Measurements from ENCODE around the gene RBM19. TPM values are rescaled to one million over a fixed set of nuclear protein-coding genes. Genes with fewer than 3 reads are reported as not detected.

RBM19 gene
- total and polyA plus RNA-seq, 2 donors (not counting 3 experiments of a cell fraction or from before 2014, with no cell fraction given), result 13.2 to 34.4 TPM

DNA sequence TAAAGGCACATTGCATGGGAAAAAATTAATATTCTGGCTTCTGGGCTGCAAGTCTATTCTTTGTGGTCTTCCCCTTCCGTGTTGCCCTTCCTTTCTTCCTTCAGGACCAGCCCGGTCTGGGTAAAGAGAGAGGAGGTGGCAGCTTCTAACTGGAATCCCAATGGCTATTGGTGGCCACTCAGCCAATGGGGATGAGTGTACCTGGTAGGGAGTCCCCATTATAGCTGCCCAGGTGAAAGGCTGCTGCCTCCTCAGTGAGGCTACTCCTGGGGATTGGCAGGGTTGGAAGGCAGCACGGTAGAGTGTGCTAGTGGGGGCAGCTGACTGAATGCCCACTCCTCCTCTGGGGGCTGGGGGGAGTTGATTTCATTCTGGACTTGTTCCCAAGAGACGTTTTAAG, 112.6 kb downstream of the RBM19 start:
- ChIA-PET CTCF (interaction anchor here (1.3 to 1.7 kb wide), 2 partner anchors 10 to 13 kb away, joined by 3 to 5 read pairs; no protein-coding TSS in a partner anchor), POLR2A (no interaction called here)
- intact Hi-C loops (cut with micrococcal nuclease), result no loop called here
- Histone ChIP-seq H4K20me1 (replicated peaks; ENCODE audit: control insufficient read depth, extremely low read depth, insufficient read depth, low read length) (no peaks in the 10 kb centered on the region), H2AFZ (ENCODE audit: low read depth, low read length) (no peak overlapping the region), H3K9me3 (replicated peaks; ENCODE audit: control insufficient read depth, insufficient read depth, low read length) (no peaks in the 10 kb centered on the region), H3K27ac (ENCODE audit: insufficient read depth, low read depth, low read length) (no peak overlapping the region), H3K9me1 (replicated peaks; ENCODE audit: control insufficient read depth, extremely low read depth, insufficient read depth, low read length) (no peaks in the 10 kb centered on the region), H3K27me3 (ENCODE audit: control insufficient read depth in 2 of 2, insufficient read depth in 2 of 2, low read length in 2 of 2) (no peaks in the 10 kb centered on the region), H3K4me1 (ENCODE audit: control insufficient read depth, extremely low read depth, insufficient read depth, low read length) (no peaks in the 10 kb centered on the region), H3K9ac (replicated peaks; ENCODE audit: extremely low read depth, insufficient read depth, low read length) (no peak overlapping the region), H3K36me3 (ENCODE audit: control insufficient read depth in 2 of 2, extremely low read depth in 1 of 2, insufficient read depth in 2 of 2, low read length in 2 of 2) (peaks cover 0 to 7% of the 10 kb centered on the region in 2 experiments), H3K4me3 (replicated peaks in 1 of 3; ENCODE audit: insufficient read depth in 1 of 3, low read depth in 1 of 3, low read length in 3 of 3) (no peak overlapping the region), H3K4me2 (ENCODE audit: insufficient read depth, low read length) (no peak overlapping the region), H3K79me2 (ENCODE audit: control insufficient read depth, insufficient read depth, low read length) (no peaks in the 10 kb centered on the region)
- no peak for FAIRE-seq
- BruUV-seq (replicated peaks), result no TSS peak
- dilution Hi-C loops (cut with MboI; ENCODE audit: extremely low pct_ligation_motif_present, low sequenced_read_pairs), result no loop called here
- TF ChIP-seq MYC (IDR thresholded peaks at IDR 0.05; ENCODE audit: low read depth, low read length) (no peak), EZH2 (IDR thresholded peaks at IDR 0.05; ENCODE audit: borderline replicate concordance, low read depth, low read length, severe bottlenecking) (no peak), POLR2A (IDR thresholded peaks at IDR 0.05; ENCODE audit: low read depth, low read length) (no peak)
- no peak for DNase-seq (ENCODE audit: low read depth, low spot score)

DNA sequence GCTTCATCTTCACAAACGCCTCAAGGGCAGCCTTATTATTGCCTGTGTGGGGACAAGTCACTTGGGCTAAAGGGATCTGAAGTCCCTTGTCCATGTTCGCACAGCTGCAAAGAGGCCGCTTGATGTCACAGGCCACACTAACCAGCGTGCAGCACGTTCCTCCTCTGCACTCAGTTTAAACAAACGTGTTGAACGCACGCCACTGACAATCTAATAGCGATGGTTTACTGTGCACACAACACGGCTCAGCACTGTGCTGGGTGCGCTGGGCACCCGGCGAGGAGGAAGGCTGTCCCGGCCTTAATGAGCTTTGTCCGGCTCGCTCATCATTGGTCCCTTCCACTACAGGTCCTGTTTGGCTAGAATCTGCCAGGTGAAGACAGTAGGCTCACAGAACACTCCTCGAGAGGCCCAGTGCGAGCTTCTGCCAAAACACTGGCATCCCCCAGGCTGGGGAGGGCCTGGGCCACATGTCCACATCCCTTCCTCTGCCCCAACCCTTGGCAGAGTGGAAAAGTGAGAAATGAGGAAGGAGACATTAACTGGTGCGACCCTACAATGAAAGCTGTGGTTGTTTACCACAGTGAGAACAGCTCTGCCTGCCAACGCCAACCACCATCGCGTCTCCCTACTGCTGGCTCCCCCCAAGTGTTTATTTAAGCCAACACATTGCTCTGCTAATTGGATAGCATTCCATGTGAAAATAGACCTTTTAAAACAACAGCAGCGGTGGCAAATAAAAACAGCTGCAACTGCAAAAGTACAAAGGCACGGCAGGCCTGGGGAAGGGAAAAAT, 113.2 kb downstream of the RBM19 start:
- FAIRE-seq, result no peak
- CTCF ChIA-PET, result interaction anchor here (1.3 to 1.7 kb wide), 2 partner anchors 11 to 14 kb away, joined by 3 to 5 read pairs; no protein-coding TSS in a partner anchor
- no peaks in the 10 kb centered on the region for H4K20me1 ChIP-seq (replicated peaks; ENCODE audit: control insufficient read depth, extremely low read depth, insufficient read depth, low read length)
- H3K27ac ChIP-seq (ENCODE audit: insufficient read depth, low read depth, low read length), result no peak overlapping the region
- no peaks in the 10 kb centered on the region for H3K4me1 ChIP-seq (ENCODE audit: control insufficient read depth, extremely low read depth, insufficient read depth, low read length)
- H3K79me2 ChIP-seq (ENCODE audit: control insufficient read depth, insufficient read depth, low read length), result no peaks in the 10 kb centered on the region
- no peaks in the 10 kb centered on the region for H3K27me3 ChIP-seq (ENCODE audit: control insufficient read depth in 2 of 2, insufficient read depth in 2 of 2, low read length in 2 of 2)
- dilution Hi-C loops (cut with MboI; ENCODE audit: extremely low pct_ligation_motif_present, low sequenced_read_pairs), result no loop called here
- H3K4me2 ChIP-seq (ENCODE audit: insufficient read depth, low read length), result no peak overlapping the region
- DNase-seq (ENCODE audit: low read depth, low spot score), result no peak
- H3K4me3 ChIP-seq (replicated peaks in 1 of 3; ENCODE audit: insufficient read depth in 1 of 3, low read depth in 1 of 3, low read length in 3 of 3), result no peak overlapping the region
- POLR2A ChIA-PET, result no interaction called here
- H3K9me3 ChIP-seq (replicated peaks; ENCODE audit: control insufficient read depth, insufficient read depth, low read length), result no peaks in the 10 kb centered on the region
- no TSS peak for BruUV-seq (replicated peaks)
- H2AFZ ChIP-seq (ENCODE audit: low read depth, low read length), result no peak overlapping the region
- peaks cover 0 to 7% of the 10 kb centered on the region in 2 experiments for H3K36me3 ChIP-seq (ENCODE audit: control insufficient read depth in 2 of 2, extremely low read depth in 1 of 2, insufficient read depth in 2 of 2, low read length in 2 of 2)
- TF ChIP-seq JUN (IDR thresholded peaks at IDR 0.05; ENCODE audit: borderline replicate concordance, insufficient read depth, insufficient read length, low read depth), result no peak
- no peak for TF ChIP-seq GATA2 (IDR thresholded peaks at IDR 0.05; ENCODE audit: insufficient read depth, insufficient read length, low read depth, low read length)
- no peak for TF ChIP-seq POLR2A (IDR thresholded peaks at IDR 0.05; ENCODE audit: low read depth, low read length)
- TF ChIP-seq, protein P1, sequence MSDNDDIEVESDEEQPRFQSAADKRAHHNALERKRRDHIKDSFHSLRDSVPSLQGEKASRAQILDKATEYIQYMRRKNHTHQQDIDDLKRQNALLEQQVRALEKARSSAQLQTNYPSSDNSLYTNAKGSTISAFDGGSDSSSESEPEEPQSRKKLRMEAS (IDR thresholded peaks at IDR 0.05; ENCODE audit: insufficient read depth, insufficient read length), result no peak
- no peak for TF ChIP-seq EZH2 (IDR thresholded peaks at IDR 0.05; ENCODE audit: borderline replicate concordance, low read depth, low read length, severe bottlenecking)
- TF ChIP-seq, protein P2, sequence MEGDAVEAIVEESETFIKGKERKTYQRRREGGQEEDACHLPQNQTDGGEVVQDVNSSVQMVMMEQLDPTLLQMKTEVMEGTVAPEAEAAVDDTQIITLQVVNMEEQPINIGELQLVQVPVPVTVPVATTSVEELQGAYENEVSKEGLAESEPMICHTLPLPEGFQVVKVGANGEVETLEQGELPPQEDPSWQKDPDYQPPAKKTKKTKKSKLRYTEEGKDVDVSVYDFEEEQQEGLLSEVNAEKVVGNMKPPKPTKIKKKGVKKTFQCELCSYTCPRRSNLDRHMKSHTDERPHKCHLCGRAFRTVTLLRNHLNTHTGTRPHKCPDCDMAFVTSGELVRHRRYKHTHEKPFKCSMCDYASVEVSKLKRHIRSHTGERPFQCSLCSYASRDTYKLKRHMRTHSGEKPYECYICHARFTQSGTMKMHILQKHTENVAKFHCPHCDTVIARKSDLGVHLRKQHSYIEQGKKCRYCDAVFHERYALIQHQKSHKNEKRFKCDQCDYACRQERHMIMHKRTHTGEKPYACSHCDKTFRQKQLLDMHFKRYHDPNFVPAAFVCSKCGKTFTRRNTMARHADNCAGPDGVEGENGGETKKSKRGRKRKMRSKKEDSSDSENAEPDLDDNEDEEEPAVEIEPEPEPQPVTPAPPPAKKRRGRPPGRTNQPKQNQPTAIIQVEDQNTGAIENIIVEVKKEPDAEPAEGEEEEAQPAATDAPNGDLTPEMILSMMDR (IDR thresholded peaks at IDR 0.05; ENCODE audit: extremely low read depth in 1 of 2, insufficient read depth in 1 of 2, low read depth in 1 of 2, low read length in 2 of 2), result no peak
- no peak for TF ChIP-seq MYC (IDR thresholded peaks at IDR 0.05; ENCODE audit: low read depth, low read length)
- TF ChIP-seq POLR2AphosphoS5 (IDR thresholded peaks at IDR 0.05; ENCODE audit: insufficient read depth, low read depth, low read length), result no peak
- TF ChIP-seq FOS (IDR thresholded peaks at IDR 0.05; ENCODE audit: borderline replicate concordance, insufficient read depth, low read length), result no peak
- no peaks in the 10 kb centered on the region for H3K9me1 ChIP-seq (replicated peaks; ENCODE audit: control insufficient read depth, extremely low read depth, insufficient read depth, low read length)
- H3K9ac ChIP-seq (replicated peaks; ENCODE audit: extremely low read depth, insufficient read depth, low read length), result no peak overlapping the region
- intact Hi-C loops (cut with micrococcal nuclease), result no loop called here

Data from endothelial cell of umbilical vein (primary cell).